ENCODE data around the gene TRIM38. TPM values are rescaled to one million over a fixed set of nuclear protein-coding genes. Genes with fewer than 3 reads are reported as not detected.

The TRIM38 gene
- total and polyA plus RNA-seq, 2 of the 13 experiments (the other 11 are each of a cell fraction or from before 2014, with no cell fraction given) = 2.5 to 3.1 TPM

GRCh38 chr6:26033085-26033940 is 70.7 kb downstream of the TRIM38 start (continued):
- TF ChIP-seq CENPBD1 (CRISPR knock-in tag; IDR thresholded peaks at IDR 0.05; ENCODE audit: borderline replicate concordance, low read depth) (no peak), TBP (CRISPR knock-in tag; IDR thresholded peaks at IDR 0.05) (no peak), PREB (CRISPR knock-in tag; IDR thresholded peaks at IDR 0.05) (no peak), SP1 (IDR thresholded peaks at IDR 0.05) (no peak), SP1 (CRISPR knock-in tag; IDR thresholded peaks at IDR 0.05) (no peak), CREB1 (IDR thresholded peaks at IDR 0.05) (peak; percentile 42; the same call in 1 of the 2 replicates), CREB1 (CRISPR knock-in tag; IDR thresholded peaks at IDR 0.05) (peak; percentile 70), HOXA9 (CRISPR knock-in tag; IDR thresholded peaks at IDR 0.05; ENCODE audit: borderline replicate concordance) (no peak), ZNF367 (CRISPR knock-in tag; IDR thresholded peaks at IDR 0.05; ENCODE audit: borderline replicate concordance) (no peak), CBX5 (CRISPR knock-in tag; IDR thresholded peaks at IDR 0.05; ENCODE audit: borderline replicate concordance) (0 out of 2 replicates have a peak, but pooled peaks have one; percentile 38), SKI (IDR thresholded peaks at IDR 0.05; ENCODE audit: partially characterized antibody) (no peak), IKZF4 (CRISPR knock-in tag; IDR thresholded peaks at IDR 0.05; ENCODE audit: borderline replicate concordance, low read depth, not compliant biosample characterization) (peak; percentile 38), ZBTB49 (CRISPR knock-in tag; IDR thresholded peaks at IDR 0.05; ENCODE audit: borderline replicate concordance) (no peak), BORCS8-MEF2B (CRISPR knock-in tag; IDR thresholded peaks at IDR 0.05) (peak; percentile 80), CREM (IDR thresholded peaks at IDR 0.05) (0 out of 2 replicates have a peak, but pooled peaks have one; percentile 59), CREM (CRISPR knock-in tag; IDR thresholded peaks at IDR 0.05) (no peak), FOXO1 (CRISPR knock-in tag; IDR thresholded peaks at IDR 0.05) (no peak; the same call in none of the 2 replicates), GATAD2A (CRISPR knock-in tag; IDR thresholded peaks at IDR 0.05) (peak; percentile 35; the same call in 1 of the 2 replicates), MLX (CRISPR knock-in tag; IDR thresholded peaks at IDR 0.05) (peak; percentile 16; the same call in 1 of the 2 replicates), ZFP82 (CRISPR knock-in tag; IDR thresholded peaks at IDR 0.05; ENCODE audit: borderline replicate concordance) (no peak), ZNF720 (CRISPR knock-in tag; IDR thresholded peaks at IDR 0.05) (no peak), ZNF639 (CRISPR knock-in tag; conservative IDR thresholded peaks at IDR 0.05) (0 out of 2 replicates have a peak, but pooled peaks have one; percentile 30), ZBTB46 (CRISPR knock-in tag; IDR thresholded peaks at IDR 0.05; ENCODE audit: borderline replicate concordance) (no peak)
